ENCODE data around the gene EPHA8. TPM values are rescaled to one million over a fixed set of nuclear protein-coding genes. Genes with fewer than 3 reads are reported as not detected.
A peak's percentile ranks its signal among the peaks of the same experiment; 100 is the strongest.

The EPHA8 gene
- total RNA-seq (not detected), polyA plus RNA-seq (not detected)
- long read RNA-seq, donor 1, result 0 reads
- long read RNA-seq, donor 2, result 0 reads
- long read RNA-seq, donor 3, result 0 reads
- long read RNA-seq, donor 4, result 0 reads

- H3K9me3 ChIP-seq (ENCODE audit: control insufficient read depth, low read length), result no peaks in the 10 kb centered on the region
- H3K4me1 ChIP-seq (ENCODE audit: control insufficient read depth, insufficient read depth, low read length), result no peaks in the 10 kb centered on the region
- H3K27ac ChIP-seq (ENCODE audit: low read length), result no peak within 1 kb of the TSS
- intact Hi-C loops (cut with DNase I), result no loop called here
- ATAC-seq (no peak), DNase-seq (no peak)
- 7% methylated on average over 81 of the region's 81 CpGs for WGBS
- H3K27me3 ChIP-seq (ENCODE audit: control insufficient read depth, insufficient read depth), result no peaks in the 10 kb centered on the region
- H3K4me3 ChIP-seq (ENCODE audit: low read length), result peak within 1 kb of the TSS; percentile 49
Observed at GRCh38 chr1:22562584-22563583, at the start of gene EPHA8. Gene EPHA8, plus strand, starts transcription at chr1:22563489. Its CDS starts 147 bp downstream, at chr1:22563636.

DNA sequence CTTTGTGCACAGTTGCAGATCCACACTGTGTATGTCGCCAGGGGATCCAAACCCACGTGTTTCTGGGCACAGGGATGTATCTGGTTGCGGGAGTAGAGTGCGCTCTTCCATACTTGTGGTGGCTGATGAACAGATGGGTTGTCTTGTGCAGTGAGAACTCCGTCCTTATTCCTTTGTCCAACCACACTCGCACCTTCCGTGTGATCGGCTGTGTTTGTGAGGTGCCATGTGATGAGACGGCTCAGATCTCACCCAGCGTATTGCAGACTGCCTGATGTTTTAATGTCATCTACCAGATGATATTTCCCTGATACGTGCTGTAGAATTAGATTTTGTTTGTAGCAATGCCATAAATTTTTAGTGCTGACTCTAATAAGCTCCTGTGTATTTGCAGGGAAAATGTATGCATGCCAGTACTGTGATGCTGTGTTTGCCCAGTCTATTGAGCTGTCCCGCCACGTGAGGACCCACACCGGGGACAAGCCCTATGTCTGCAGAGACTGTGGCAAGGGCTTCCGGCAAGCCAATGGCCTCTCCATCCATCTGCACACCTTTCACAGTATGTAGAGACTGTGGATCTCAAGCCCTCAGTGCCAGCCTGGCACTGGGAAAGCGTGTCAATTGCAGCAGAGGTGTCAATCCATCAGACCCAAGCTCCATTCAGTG lies 46.2 kb upstream of the EPHA8 start:
- H3K27ac ChIP-seq (ENCODE audit: low read length), result no peak overlapping the region
- no peaks in the 10 kb centered on the region for H3K4me1 ChIP-seq (ENCODE audit: control insufficient read depth, insufficient read depth, low read length)
- DNase-seq (no peak), ATAC-seq (no peak)
- intact Hi-C loops (cut with DNase I), result no loop called here
- WGBS, result 94% methylated on average over 16 of the region's 16 CpGs
- no peaks in the 10 kb centered on the region for H3K9me3 ChIP-seq (ENCODE audit: control insufficient read depth, low read length)
- no peak overlapping the region for H3K4me3 ChIP-seq (ENCODE audit: low read length)
- no peaks in the 10 kb centered on the region for H3K27me3 ChIP-seq (ENCODE audit: control insufficient read depth, insufficient read depth)

- intact Hi-C loops (cut with DNase I), result no loop called here
- DNase-seq (no peak), ATAC-seq (no peak)
- Histone ChIP-seq H3K27me3 (ENCODE audit: control insufficient read depth, insufficient read depth) (no peaks in the 10 kb centered on the region), H3K27ac (ENCODE audit: low read length) (no peak overlapping the region), H3K9me3 (ENCODE audit: control insufficient read depth, low read length) (no peaks in the 10 kb centered on the region), H3K4me3 (ENCODE audit: low read length) (no peak overlapping the region), H3K4me1 (ENCODE audit: control insufficient read depth, insufficient read depth, low read length) (no peaks in the 10 kb centered on the region)
- 82% methylated on average over 7 of the region's 7 CpGs for WGBS
Observed at GRCh38 chr1:22517956-22518355, 45.3 kb upstream of the EPHA8 start.

- no peak overlapping the region for H3K4me3 ChIP-seq (ENCODE audit: low read length)
- H3K27ac ChIP-seq (ENCODE audit: low read length), result no peak overlapping the region
- DNase-seq, result no peak
- intact Hi-C loops (cut with DNase I), result no loop called here
- H3K9me3 ChIP-seq (ENCODE audit: control insufficient read depth, low read length), result no peaks in the 10 kb centered on the region
- no peaks in the 10 kb centered on the region for H3K4me1 ChIP-seq (ENCODE audit: control insufficient read depth, insufficient read depth, low read length)
- H3K27me3 ChIP-seq (ENCODE audit: control insufficient read depth, insufficient read depth), result no peaks in the 10 kb centered on the region
- 66% methylated on average over 3 of the region's 3 CpGs for WGBS
- no peak for ATAC-seq
Observed at GRCh38 chr1:22518379-22518778, 44.9 kb upstream of the EPHA8 start.

GRCh38 chr1:22520871-22521270 lies 42.4 kb upstream of the EPHA8 start:
- intact Hi-C loops (cut with DNase I), result loop anchor here in 2 of 4 donors (10.0 kb wide), 1 partner anchor 124 kb away; the partner anchor contains the start of gene C1QC (in 2 of the 2)
- H3K27ac ChIP-seq (ENCODE audit: low read length), result no peak overlapping the region
- no peak overlapping the region for H3K4me3 ChIP-seq (ENCODE audit: low read length)
- no peaks in the 10 kb centered on the region for H3K9me3 ChIP-seq (ENCODE audit: control insufficient read depth, low read length)
- DNase-seq (no peak), ATAC-seq (no peak)
- H3K27me3 ChIP-seq (ENCODE audit: control insufficient read depth, insufficient read depth), result no peaks in the 10 kb centered on the region
- WGBS, result 96% methylated on average over 9 of the region's 9 CpGs
- H3K4me1 ChIP-seq (ENCODE audit: control insufficient read depth, insufficient read depth, low read length), result no peaks in the 10 kb centered on the region

DNA sequence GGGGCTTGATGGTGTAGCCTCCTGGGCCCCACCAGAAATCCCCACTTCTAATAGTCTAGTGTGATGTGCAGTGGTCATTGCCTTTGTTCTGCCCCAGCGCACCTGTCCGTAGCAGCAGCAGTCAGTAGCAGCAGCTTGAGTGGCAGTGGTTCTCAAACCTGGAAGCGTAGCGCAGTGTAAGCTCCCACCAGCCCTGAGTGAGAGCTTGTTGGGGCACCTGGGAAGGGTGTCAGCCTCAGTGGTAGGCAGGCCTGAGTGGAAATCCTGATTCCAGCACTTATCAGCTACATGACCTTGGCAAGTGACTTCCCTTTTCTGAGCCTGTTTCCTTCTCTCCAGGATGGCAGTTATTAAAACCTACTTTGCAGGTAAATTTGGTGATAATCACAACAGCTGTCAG lies 41.6 kb upstream of the EPHA8 start:
- ATAC-seq (no peak), DNase-seq (no peak)
- no peaks in the 10 kb centered on the region for H3K27me3 ChIP-seq (ENCODE audit: control insufficient read depth, insufficient read depth)
- H3K4me3 ChIP-seq (ENCODE audit: low read length), result no peak overlapping the region
- no peaks in the 10 kb centered on the region for H3K4me1 ChIP-seq (ENCODE audit: control insufficient read depth, insufficient read depth, low read length)
- H3K9me3 ChIP-seq (ENCODE audit: control insufficient read depth, low read length), result no peaks in the 10 kb centered on the region
- intact Hi-C loops (cut with DNase I), result loop anchor here in 2 of 4 donors (10.0 kb wide), 1 partner anchor 123 kb away; the partner anchor contains the start of gene C1QC (in 2 of the 2)
- H3K27ac ChIP-seq (ENCODE audit: low read length), result no peak overlapping the region
- 97% methylated on average over 4 of the region's 4 CpGs for WGBS

GRCh38 chr1:22522221-22522743 lies 41.0 kb upstream of the EPHA8 start:
- no peak overlapping the region for H3K4me3 ChIP-seq (ENCODE audit: low read length)
- no peaks in the 10 kb centered on the region for H3K4me1 ChIP-seq (ENCODE audit: control insufficient read depth, insufficient read depth, low read length)
- 96% methylated on average over 7 of the region's 7 CpGs for WGBS
- intact Hi-C loops (cut with DNase I), result loop anchor here in 2 of 4 donors (10.0 kb wide), 1 partner anchor 123 kb away; the partner anchor contains the start of gene C1QC (in 2 of the 2)
- no peaks in the 10 kb centered on the region for H3K27me3 ChIP-seq (ENCODE audit: control insufficient read depth, insufficient read depth)
- DNase-seq (no peak), ATAC-seq (no peak)
- no peaks in the 10 kb centered on the region for H3K9me3 ChIP-seq (ENCODE audit: control insufficient read depth, low read length)
- H3K27ac ChIP-seq (ENCODE audit: low read length), result no peak overlapping the region

GRCh38 chr1:22524481-22524880 lies 38.8 kb upstream of the EPHA8 start:
- Histone ChIP-seq H3K27ac (ENCODE audit: low read length) (no peak overlapping the region), H3K9me3 (ENCODE audit: control insufficient read depth, low read length) (no peaks in the 10 kb centered on the region), H3K4me3 (ENCODE audit: low read length) (no peak overlapping the region), H3K27me3 (ENCODE audit: control insufficient read depth, insufficient read depth) (no peaks in the 10 kb centered on the region), H3K4me1 (ENCODE audit: control insufficient read depth, insufficient read depth, low read length) (no peaks in the 10 kb centered on the region)
- 83% methylated on average over 5 of the region's 5 CpGs for WGBS
- intact Hi-C loops (cut with DNase I), result loop anchor here in 2 of 4 donors (10.0 kb wide), 1 partner anchor 120 kb away; the partner anchor contains the start of gene C1QC (in 2 of the 2)
- DNase-seq, result no peak
- no peak for ATAC-seq

DNA sequence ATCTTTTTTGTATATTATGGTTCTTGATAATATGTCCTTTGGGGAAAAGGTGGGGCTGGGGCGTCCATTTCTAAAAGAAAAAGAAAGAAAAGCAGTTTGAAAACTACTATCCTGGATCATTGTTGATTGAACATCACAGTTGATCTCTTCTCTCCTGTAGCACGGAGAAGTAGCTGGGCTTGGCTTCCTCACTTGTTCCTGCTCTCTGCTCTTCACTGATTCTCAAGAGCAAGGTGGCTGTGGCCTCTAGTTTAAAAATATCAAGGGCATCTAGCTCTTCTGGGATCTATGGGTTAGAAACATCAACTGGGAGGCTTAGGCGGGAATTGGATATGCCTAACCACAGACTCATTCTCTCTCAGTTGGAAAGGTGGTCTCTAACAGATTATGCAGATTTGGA lies 38.1 kb upstream of the EPHA8 start:
- WGBS, result 86% methylated on average over 3 of the region's 3 CpGs

DNA sequence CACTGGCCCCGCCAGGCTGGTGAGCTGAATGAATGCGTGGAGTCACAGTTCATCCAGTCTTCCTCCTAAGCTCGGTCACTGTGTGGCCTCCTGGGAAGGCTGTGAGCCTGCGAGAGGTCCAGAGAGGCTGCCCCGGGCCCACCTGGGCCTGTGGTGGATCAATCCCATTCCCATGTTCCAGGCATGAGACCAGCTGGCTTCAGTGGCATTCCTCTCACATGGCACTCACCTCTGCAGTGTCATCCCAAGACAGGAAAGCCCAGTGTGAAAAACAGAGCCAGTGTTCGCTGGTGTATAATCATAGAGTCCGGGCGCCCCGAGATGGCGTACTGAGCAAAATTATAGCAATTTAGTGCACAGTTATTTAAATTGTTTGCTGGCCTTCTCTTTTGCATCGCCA lies 37.6 kb upstream of the EPHA8 start:
- Histone ChIP-seq H3K27me3 (ENCODE audit: control insufficient read depth, insufficient read depth) (no peaks in the 10 kb centered on the region), H3K9me3 (ENCODE audit: control insufficient read depth, low read length) (no peaks in the 10 kb centered on the region), H3K27ac (ENCODE audit: low read length) (no peak overlapping the region), H3K4me1 (ENCODE audit: control insufficient read depth, insufficient read depth, low read length) (peaks cover 4% of the 10 kb centered on the region), H3K4me3 (ENCODE audit: low read length) (no peak overlapping the region)
- no peak for ATAC-seq
- DNase-seq, result no peak
- WGBS, result 97% methylated on average over 11 of the region's 11 CpGs
- intact Hi-C loops (cut with DNase I), result loop anchor here in 2 of 4 donors (10.0 kb wide), 1 partner anchor 119 kb away; the partner anchor contains the start of gene C1QC (in 2 of the 2)

More for the DNA sequence above, 38.1 kb upstream of the EPHA8 start:
- no peaks in the 10 kb centered on the region for H3K9me3 ChIP-seq (ENCODE audit: control insufficient read depth, low read length)
- H3K27ac ChIP-seq (ENCODE audit: low read length), result no peak overlapping the region
- intact Hi-C loops (cut with DNase I), result loop anchor here in 2 of 4 donors (10.0 kb wide), 1 partner anchor 120 kb away; the partner anchor contains the start of gene C1QC (in 2 of the 2)
- H3K27me3 ChIP-seq (ENCODE audit: control insufficient read depth, insufficient read depth), result no peaks in the 10 kb centered on the region
- no peak overlapping the region for H3K4me3 ChIP-seq (ENCODE audit: low read length)
- peaks cover 4% of the 10 kb centered on the region for H3K4me1 ChIP-seq (ENCODE audit: control insufficient read depth, insufficient read depth, low read length)
- ATAC-seq, result no peak
- no peak for DNase-seq
